Endothelial cell of umbilical vein (primary cell): ENCODE data around the gene ZNF362.

Experiments
- CTCF ChIP-seq, 2 donors: IDR thresholded peaks; 1 replicate in 1 of 2; 2 replicates in 1 of 2; pipeline ENCODE4 v1.5.1; 2011; ENCODE audit warnings: low read length in 2 of 2, mild to moderate bottlenecking in 2 of 2, moderate library complexity in 2 of 2, control low read depth in 1 of 2, inconsistent platforms in 1 of 2, low read depth in 1 of 2; ENCODE audit not compliant: insufficient read depth in 1 of 2; ENCODE audit errors: extremely low read depth in 1 of 2
- EZH2 ChIP-seq: IDR thresholded peaks from 2 replicates; pipeline ENCODE4 v1.6.1; 2012; ENCODE audit warnings: borderline replicate concordance, low read depth, mild to moderate bottlenecking, moderate library complexity, low read length, inconsistent platforms; ENCODE audit not compliant: severe bottlenecking
- FOS ChIP-seq: IDR thresholded peaks from 2 replicates; pipeline ENCODE4 v1.6.1; 2011; ENCODE audit warnings: mild to moderate bottlenecking, low read length, moderate library complexity, borderline replicate concordance; ENCODE audit not compliant: insufficient read depth
- GATA2 ChIP-seq: IDR thresholded peaks from 2 replicates; pipeline ENCODE4 v1.7.0; 2011; ENCODE audit warnings: low read depth, mild to moderate bottlenecking, moderate library complexity, mixed read lengths, low read length; ENCODE audit not compliant: insufficient read length, insufficient read depth
- JUN ChIP-seq: IDR thresholded peaks from 2 replicates; pipeline ENCODE4 v1.6.1; 2011; ENCODE audit warnings: borderline replicate concordance, low read depth; ENCODE audit not compliant: insufficient read length, insufficient read depth
- MAX ChIP-seq: IDR thresholded peaks from 2 replicates; pipeline ENCODE4 v1.6.1; 2011; ENCODE audit not compliant: insufficient read depth, insufficient read length
- MYC ChIP-seq: IDR thresholded peaks from one replicate; pipeline ENCODE4 v1.6.1; 2011; ENCODE audit warnings: mild to moderate bottlenecking, low read depth, low read length
- POLR2A ChIP-seq: IDR thresholded peaks from 2 replicates; pipeline ENCODE4 v1.6.1; 2012; ENCODE audit warnings: low read depth, mild to moderate bottlenecking, control low read depth, low read length
- POLR2AphosphoS5 ChIP-seq: IDR thresholded peaks from 2 replicates; pipeline ENCODE4 v1.6.1; 2012; ENCODE audit warnings: low read depth, mild to moderate bottlenecking, control low read depth, low read length, moderate library complexity; ENCODE audit not compliant: insufficient read depth

DNA sequence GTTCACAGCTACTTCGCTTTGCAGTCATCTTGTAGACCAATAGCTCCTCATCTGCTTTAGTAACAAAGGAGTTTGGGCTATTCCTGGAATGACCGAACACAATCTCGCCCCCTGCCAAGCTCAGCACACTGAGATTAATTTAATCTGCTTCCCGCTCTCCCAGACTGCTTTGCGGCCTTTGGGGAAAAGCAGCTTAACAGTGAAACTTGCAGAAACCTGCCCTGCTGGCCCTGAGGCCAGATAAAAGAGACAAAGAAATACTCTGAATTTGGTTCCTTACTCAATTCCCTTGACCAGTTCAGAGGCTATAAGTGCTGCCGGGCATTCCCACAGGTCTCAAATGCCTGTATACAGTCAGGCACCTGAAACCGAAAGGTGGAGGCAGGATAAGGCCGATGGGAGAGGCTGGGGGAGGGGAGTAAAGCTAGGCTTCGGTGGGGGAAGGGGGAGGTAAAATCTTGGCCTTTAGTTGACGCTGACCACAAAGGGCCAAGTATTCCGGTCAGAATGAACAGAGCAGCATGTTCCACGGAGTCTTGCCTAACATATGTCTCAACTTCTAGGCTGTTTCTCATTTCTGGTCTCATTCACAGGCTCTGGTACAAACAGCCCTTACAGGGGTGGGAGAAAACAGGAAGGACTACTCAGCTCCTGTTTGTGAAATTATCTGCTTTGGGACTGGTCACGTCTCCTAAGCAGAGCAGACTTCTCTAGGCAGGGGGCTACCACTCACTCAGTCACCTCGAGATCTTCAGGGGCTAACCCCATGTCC lies 82.3 kb downstream of the ZNF362 start:
- TF ChIP-seq CTCF (IDR thresholded peaks at IDR 0.05; ENCODE audit: extremely low read depth in 1 of 2, insufficient read depth in 1 of 2, low read depth in 1 of 2, low read length in 2 of 2) (no peak), POLR2A (no peak), GATA2 (no peak), EZH2 (no peak), POLR2AphosphoS5 (peak; percentile 26), MYC (no peak), JUN (no peak), FOS (no peak), MAX (no peak)
